OCI-LY7 (cell line): ENCODE measurements around the gene ROBO2. TPM values are rescaled to one million over a fixed set of nuclear protein-coding genes. Genes with fewer than 3 reads are reported as not detected.

ENCODE experiments used
- BruUV-seq: library from RNA; stranded (reverse); fragments of 400-500 nt; replicated peaks from 2 replicates; lab custom pipeline; 2021; lab: Mats Ljungman, UMichigan
- CTCF ChIA-PET: fragments of 300-600 bp; sonication (Branson Sonifier 250); formaldehyde crosslinking; loops from one replicate; lab custom pipeline; 2022; ENCODE audit warnings: antibody characterized with exemption; ENCODE audit not compliant: unreplicated experiment; lab: Charles Lee
- POLR2A ChIA-PET: fragments of 300-600 bp; sonication (Branson Sonifier 250); formaldehyde crosslinking; loops from one replicate; lab custom pipeline; 2022; ENCODE audit warnings: antibody characterized with exemption; lab: Charles Lee
- DNase-seq: peaks from one replicate; pipeline ENCODE4 v3.0.0-alpha.2; 2015; ENCODE audit warnings: low spot score
- H2AFZ ChIP-seq: fragments of 200-600 bp; sonication (generic), shearing (Covaris generic); 2 replicates; pipeline ENCODE4 v1.6.1; 2014; ENCODE audit warnings: mild to moderate bottlenecking, antibody characterized with exemption, low read length, moderate library complexity
- H3K27ac ChIP-seq: fragments of 200-600 bp; sonication (generic); 2 replicates; pipeline ENCODE4 v1.5.1; 2014; ENCODE audit warnings: mixed run types, low read depth, mild to moderate bottlenecking, moderate library complexity, low read length, inconsistent platforms; ENCODE audit not compliant: poor library complexity, severe bottlenecking
- H3K36me3 ChIP-seq: fragments of 200-600 bp; sonication (generic); 2 replicates; pipeline ENCODE4 v1.6.1; 2014; ENCODE audit warnings: mild to moderate bottlenecking, antibody characterized with exemption, low read length, moderate library complexity, mixed read lengths; ENCODE audit not compliant: insufficient read depth
- H3K4me1 ChIP-seq: fragments of 200-600 bp; sonication (generic); 2 replicates; pipeline ENCODE4 v1.5.1; 2014; ENCODE audit warnings: mild to moderate bottlenecking, low read length; ENCODE audit not compliant: insufficient read depth, poor library complexity, severe bottlenecking
- H3K4me2 ChIP-seq: fragments of 200-600 bp; sonication (generic); 2 replicates; pipeline ENCODE4 v1.6.1; 2014; ENCODE audit warnings: mild to moderate bottlenecking, low read length
- H3K4me3 ChIP-seq: fragments of 200-600 bp; sonication (generic); 2 replicates; pipeline ENCODE4 v1.5.1; 2014; ENCODE audit warnings: mild to moderate bottlenecking, low read depth, low read length; ENCODE audit not compliant: poor library complexity, severe bottlenecking
- H3K79me2 ChIP-seq: fragments of 200-600 bp; sonication (generic); 2 replicates; pipeline ENCODE4 v1.6.1; 2016; ENCODE audit warnings: low read depth, mild to moderate bottlenecking, low read length, moderate library complexity, mixed read lengths; ENCODE audit not compliant: insufficient read depth
- H3K9me2 ChIP-seq: fragments of 200-600 bp; sonication (generic); 2 replicates; pipeline ENCODE4 v1.6.1; 2016; ENCODE audit warnings: mild to moderate bottlenecking, low read length, mixed read lengths; ENCODE audit not compliant: insufficient read depth
- H3K9me3 ChIP-seq: fragments of 200-600 bp; sonication (generic); 2 replicates; pipeline ENCODE4 v1.6.1; 2014; ENCODE audit warnings: mild to moderate bottlenecking, mixed run types, low read length, mixed read lengths
- H4K20me1 ChIP-seq: fragments of 200-600 bp; sonication (generic); 2 replicates; pipeline ENCODE4 v1.6.1; 2014; ENCODE audit warnings: mild to moderate bottlenecking, antibody characterized with exemption, low read length, moderate library complexity, mixed read lengths; ENCODE audit not compliant: insufficient read depth
- CTCF ChIP-seq: fragments of 200-600 bp; sonication (generic); conservative IDR thresholded peaks from 2 replicates; pipeline ENCODE4 v1.5.1; 2014; ENCODE audit warnings: mild to moderate bottlenecking, antibody characterized with exemption, low read length, moderate library complexity, mixed read lengths
- EZH2phosphoT487 ChIP-seq: fragments of 200-600 bp; sonication (generic); IDR thresholded peaks from 2 replicates; pipeline ENCODE4 v1.6.1; 2018; ENCODE audit warnings: low read depth, borderline replicate concordance, mild to moderate bottlenecking, mixed run types, antibody characterized with exemption, low read length, moderate library complexity, mixed read lengths
- intact Hi-C: fragments of 100-400 bp; cut with micrococcal nuclease; formaldehyde crosslinking; loops from one replicate; pipeline ENCODE4 v1.10.0; 2022; ENCODE audit not compliant: unreplicated experiment
- total RNA-seq, 2 experiments: library from RNA; depleted of rRNA in 1 of 2; stranded (reverse); fragments of >200 nt in 1 of 2; shearing (Covaris generic) in 1 of 2; gene quantifications; 2 replicates each; pipeline ENCODE4 v1.2.3, GENCODE V29; 2014 to 2022

Gene ROBO2
- total RNA-seq, 2 experiments from 2014 or later, result 0.06 to 4.8 TPM

- Histone ChIP-seq H3K4me3 (no peak overlapping the region), H3K27ac (no peak overlapping the region), H4K20me1 (no peaks in the 10 kb centered on the region), H3K4me2 (no peak overlapping the region), H3K36me3 (no peaks in the 10 kb centered on the region), H3K9me2 (no peaks in the 10 kb centered on the region), H3K79me2 (no peaks in the 10 kb centered on the region), H3K9me3 (no peaks in the 10 kb centered on the region), H2AFZ (no peak overlapping the region), H3K4me1 (no peaks in the 10 kb centered on the region)
- POLR2A ChIA-PET, result no interaction called here
- no TSS peak for BruUV-seq
- TF ChIP-seq CTCF (no peak), EZH2phosphoT487 (no peak)
- CTCF ChIA-PET, result no interaction called here
- intact Hi-C loops, result no loop called here
- no peak for DNase-seq
These were observed 565.4 kb downstream of the ROBO2 start for GRCh38 chr3:77605308-77605707.

GRCh38 chr3:77605865-77606264 lies 566.0 kb downstream of the ROBO2 start:
- H2AFZ ChIP-seq, result no peak overlapping the region
- intact Hi-C loops, result no loop called here
- H3K79me2 ChIP-seq, result no peaks in the 10 kb centered on the region
- no peaks in the 10 kb centered on the region for H3K4me1 ChIP-seq
- H3K4me3 ChIP-seq, result no peak overlapping the region
- ChIA-PET POLR2A (no interaction called here), CTCF (no interaction called here)
- DNase-seq, result no peak
- BruUV-seq, result no TSS peak
- H3K9me3 ChIP-seq, result no peaks in the 10 kb centered on the region
- no peaks in the 10 kb centered on the region for H3K36me3 ChIP-seq
- no peak overlapping the region for H3K27ac ChIP-seq
- H4K20me1 ChIP-seq, result no peaks in the 10 kb centered on the region
- H3K9me2 ChIP-seq, result no peaks in the 10 kb centered on the region
- TF ChIP-seq CTCF (no peak), EZH2phosphoT487 (no peak)
- no peak overlapping the region for H3K4me2 ChIP-seq

GRCh38 chr3:77606372-77606771 lies 566.5 kb downstream of the ROBO2 start:
- no peak for DNase-seq

More at GRCh38 chr3:77606372-77606771, 566.5 kb downstream of the ROBO2 start:
- BruUV-seq, result no TSS peak
- Histone ChIP-seq H2AFZ (no peak overlapping the region), H3K9me3 (no peaks in the 10 kb centered on the region), H3K79me2 (no peaks in the 10 kb centered on the region), H3K27ac (no peak overlapping the region), H3K4me1 (no peaks in the 10 kb centered on the region), H4K20me1 (no peaks in the 10 kb centered on the region), H3K9me2 (no peaks in the 10 kb centered on the region), H3K4me2 (no peak overlapping the region), H3K4me3 (no peak overlapping the region), H3K36me3 (no peaks in the 10 kb centered on the region)
- POLR2A ChIA-PET, result interaction anchor here (0.8 to 1.1 kb wide), 2 partner anchors 36 to 51 kb away, joined by 3 to 5 read pairs; no protein-coding TSS in a partner anchor
- CTCF ChIA-PET, result no interaction called here
- TF ChIP-seq EZH2phosphoT487 (no peak), CTCF (no peak)
- intact Hi-C loops, result no loop called here
